GM21381 (cell line): ENCODE measurements around the gene SPATA25.

Experiments
- ATAC-seq: cut with Tn5 transposase; IDR thresholded peaks from one replicate; pipeline ENCODE4 v1.9.1; 2021; ENCODE audit warnings: mild to moderate bottlenecking, moderate library complexity; ENCODE audit not compliant: unreplicated experiment

SPATA25 gene

GRCh38 chr20:45867136-45867818 is 20.1 kb downstream of the SPATA25 start:
- ATAC-seq: no peak

- ATAC-seq: no peak
Observed at GRCh38 chr20:45866454-45866853, 21.0 kb downstream of the SPATA25 start.

- ATAC-seq: no peak
Observed at GRCh38 chr20:45863543-45864470, 23.6 kb downstream of the SPATA25 start.

GRCh38 chr20:45861221-45862075 is 26.0 kb downstream of the SPATA25 start:
- no peak for ATAC-seq

- no peak for ATAC-seq
Observed at GRCh38 chr20:45860560-45861220, 26.7 kb downstream of the SPATA25 start.

- ATAC-seq: no peak
Observed at GRCh38 chr20:45859916-45860315, 27.5 kb downstream of the SPATA25 start.

- ATAC-seq: peak; percentile 19
Observed at GRCh38 chr20:45857882-45858216, 29.6 kb downstream of the SPATA25 start.

- peak; percentile 93 for ATAC-seq
Observed at GRCh38 chr20:45857114-45857881, 30.1 kb downstream of the SPATA25 start, which contains the start of the genes ACOT8 and ZSWIM3. Gene ACOT8, minus strand, starts transcription at chr20:45857392. Its CDS starts 77 bp downstream, at chr20:45857315. Gene ZSWIM3, plus strand, starts transcription at chr20:45857614. Its CDS starts 212 bp downstream, at chr20:45857826.

- ATAC-seq: no peak
Observed at GRCh38 chr20:45853484-45853883, 33.9 kb downstream of the SPATA25 start.

- ATAC-seq: no peak
Observed at GRCh38 chr20:45852326-45852725, 35.1 kb downstream of the SPATA25 start.

- no peak for ATAC-seq
Observed at GRCh38 chr20:45851501-45851900, 35.9 kb downstream of the SPATA25 start.

GRCh38 chr20:45850926-45851325 is 36.5 kb downstream of the SPATA25 start:
- ATAC-seq: no peak

- ATAC-seq: no peak
Observed at GRCh38 chr20:45850238-45850637, 37.2 kb downstream of the SPATA25 start.

- ATAC-seq: no peak
Observed at GRCh38 chr20:45848969-45849582, 38.3 kb downstream of the SPATA25 start.

GRCh38 chr20:45848421-45848820 is 39.0 kb downstream of the SPATA25 start:
- no peak for ATAC-seq

GRCh38 chr20:45845452-45845851 is 42.0 kb downstream of the SPATA25 start:
- ATAC-seq: no peak

- ATAC-seq: no peak
Observed at GRCh38 chr20:45843506-45843905, 43.9 kb downstream of the SPATA25 start.

- ATAC-seq: peak; percentile 71
Observed at GRCh38 chr20:45842169-45842812, 45.1 kb downstream of the SPATA25 start.
